GM19467 (cell line): Measurements from ENCODE around the gene RECQL5.
"Not testable (repeated sequence)": the region's sequence is repeated elsewhere in the genome, so short reads cannot be mapped to it uniquely, and the experiment has no call there.

Source experiments
- ATAC-seq: cut with Tn5 transposase; IDR thresholded peaks from one replicate; pipeline ENCODE4 v1.9.1; 2021; ENCODE audit warnings: mild to moderate bottlenecking, moderate library complexity; ENCODE audit not compliant: unreplicated experiment

Gene RECQL5

DNA sequence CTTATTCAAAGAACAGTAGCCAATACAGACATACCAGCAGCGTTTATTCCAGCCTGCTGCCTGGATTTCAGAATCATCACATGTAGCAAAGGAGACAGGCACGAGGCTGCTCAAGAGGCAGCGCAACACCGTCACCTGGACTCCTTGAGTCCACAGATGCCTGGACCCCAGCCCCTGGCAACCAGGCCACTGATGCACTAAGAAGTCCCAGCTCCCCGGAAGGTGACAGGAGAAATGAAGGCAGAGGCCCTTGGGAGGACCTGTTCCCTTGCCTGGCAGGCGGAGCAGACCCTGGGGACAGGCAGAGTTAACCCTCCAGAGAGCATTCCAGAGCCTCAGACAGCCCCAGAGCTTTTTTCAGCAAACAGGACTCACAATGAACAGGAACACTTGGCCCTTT is 17.3 kb downstream of the RECQL5 start:
- no peak for ATAC-seq

- no peak for ATAC-seq
These were observed 19.0 kb downstream of the RECQL5 start for GRCh38 chr17:75647921-75648320.

GRCh38 chr17:75647061-75647460 is 19.9 kb downstream of the RECQL5 start:
- ATAC-seq = no peak

DNA sequence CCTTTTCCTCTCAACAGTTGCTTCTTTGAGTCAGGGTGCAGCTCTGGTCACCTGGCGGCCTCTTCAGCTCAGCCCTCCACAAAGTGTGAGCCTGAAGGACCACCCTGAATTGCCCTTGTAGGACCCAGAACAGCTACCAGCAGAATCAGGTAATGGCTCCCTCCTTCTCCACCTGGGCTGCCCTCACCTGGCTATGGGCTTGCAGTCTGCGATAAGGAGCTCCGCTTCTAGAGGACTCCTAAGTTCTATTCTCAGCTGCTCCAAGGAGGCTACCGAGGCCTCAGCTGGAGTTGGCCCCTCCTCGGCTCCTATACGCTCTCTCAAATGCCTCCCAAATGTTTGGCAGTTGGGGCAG is 20.3 kb downstream of the RECQL5 start:
- no peak for ATAC-seq

GRCh38 chr17:75645889-75646637 is 20.9 kb downstream of the RECQL5 start:
- ATAC-seq = peak; percentile 74

DNA sequence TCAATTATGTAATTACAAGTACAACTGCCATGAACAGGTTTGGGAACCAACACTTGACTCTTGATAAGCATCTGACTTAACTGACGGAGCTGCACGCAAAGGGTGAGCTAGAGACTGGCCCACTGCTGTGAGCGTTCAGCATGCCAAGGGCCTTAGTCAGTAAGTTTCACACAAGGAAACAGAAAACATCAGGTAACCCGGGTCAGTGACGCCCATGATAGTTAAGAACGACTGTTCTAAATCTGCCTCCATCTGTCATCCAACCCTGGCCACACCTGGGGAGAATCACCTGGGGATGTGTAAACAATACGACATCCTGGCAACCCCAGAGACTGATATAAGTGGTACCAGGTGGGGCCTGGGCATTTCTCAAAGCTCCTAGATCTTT is 21.5 kb downstream of the RECQL5 start:
- no peak for ATAC-seq

- no peak for ATAC-seq
These were observed 23.3 kb downstream of the RECQL5 start for GRCh38 chr17:75643643-75644017.

GRCh38 chr17:75642784-75643642 is 23.9 kb downstream of the RECQL5 start:
- ATAC-seq = no peak

DNA sequence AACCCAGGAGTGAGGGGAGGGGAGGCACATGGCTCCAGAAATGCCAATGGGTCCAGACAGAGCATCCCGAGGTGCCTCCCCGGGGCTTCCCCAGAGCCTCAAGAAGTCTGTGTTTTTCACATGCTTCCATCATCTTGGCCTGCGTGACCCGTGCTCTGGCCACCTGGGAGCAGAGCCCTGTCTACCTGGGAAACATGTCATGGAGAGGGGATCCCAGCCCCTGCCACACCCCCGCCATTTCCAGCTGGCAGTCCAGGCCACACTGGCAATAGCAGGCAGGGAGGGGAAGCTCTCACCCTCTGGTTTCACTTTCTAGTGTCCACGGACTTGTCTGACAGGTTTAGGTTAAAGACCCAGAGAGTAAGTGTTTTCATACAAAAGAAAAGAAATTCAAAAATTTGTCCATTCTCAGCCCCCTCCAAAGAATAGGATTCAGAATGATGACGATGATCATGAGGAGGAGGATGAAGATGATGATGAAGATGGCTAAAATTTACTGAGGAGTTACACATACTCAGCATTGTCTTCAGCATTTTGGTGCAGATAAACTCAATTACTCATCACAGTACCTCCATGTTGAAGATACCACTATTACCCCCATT is 24.7 kb downstream of the RECQL5 start:
- no peak for ATAC-seq

GRCh38 chr17:75641343-75641742 is 25.6 kb downstream of the RECQL5 start:
- no peak for ATAC-seq

DNA sequence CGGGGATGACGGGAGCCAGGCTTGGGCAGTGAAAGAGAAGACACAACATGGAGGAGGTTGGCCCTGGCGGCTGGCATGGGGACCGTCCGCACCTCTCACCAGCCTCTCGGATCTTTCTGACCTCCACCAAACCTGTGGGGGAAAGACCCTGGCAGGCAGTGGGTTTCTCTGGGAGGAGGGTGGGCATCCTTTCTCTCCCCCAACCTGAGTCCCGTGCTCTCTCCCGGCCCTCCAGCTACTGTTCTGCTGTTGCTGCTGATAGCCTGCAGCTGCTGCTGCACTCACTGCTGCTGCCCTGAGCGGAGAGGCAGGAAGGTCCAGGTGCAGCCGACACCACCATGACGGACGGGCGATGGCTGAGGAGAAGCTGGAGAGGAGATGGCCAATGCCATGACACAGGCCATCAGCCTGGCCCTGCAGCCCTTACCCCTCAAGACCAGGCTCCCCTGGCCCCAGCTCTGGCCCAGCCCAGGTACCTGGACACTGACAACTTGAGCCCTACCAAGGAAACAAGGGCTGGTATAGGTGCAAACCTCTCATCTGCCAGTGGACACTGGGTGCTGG is 26.3 kb downstream of the RECQL5 start:
- no peak for ATAC-seq

- ATAC-seq = no peak
These were observed 27.0 kb downstream of the RECQL5 start for GRCh38 chr17:75639771-75640555.

DNA sequence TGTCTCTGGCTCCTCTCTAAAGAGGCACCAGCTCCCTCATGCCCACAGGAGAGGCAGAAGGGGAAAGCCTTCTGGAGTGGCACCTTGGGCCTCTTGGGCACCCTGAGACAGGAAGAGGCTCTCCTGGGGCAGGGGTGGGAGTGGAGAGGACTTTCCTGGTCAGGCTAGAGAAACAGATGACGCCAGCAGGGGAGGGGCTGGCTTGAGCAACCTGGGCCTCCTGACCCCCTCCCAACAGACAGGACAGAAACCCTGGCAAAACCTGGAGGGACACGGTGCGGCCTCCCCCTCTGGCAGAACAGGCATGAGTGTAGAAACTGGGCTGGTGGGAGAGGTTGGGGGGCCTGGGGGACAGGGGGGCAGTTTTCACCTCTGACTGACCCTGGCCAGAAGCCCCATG is 27.6 kb downstream of the RECQL5 start:
- ATAC-seq = no peak

DNA sequence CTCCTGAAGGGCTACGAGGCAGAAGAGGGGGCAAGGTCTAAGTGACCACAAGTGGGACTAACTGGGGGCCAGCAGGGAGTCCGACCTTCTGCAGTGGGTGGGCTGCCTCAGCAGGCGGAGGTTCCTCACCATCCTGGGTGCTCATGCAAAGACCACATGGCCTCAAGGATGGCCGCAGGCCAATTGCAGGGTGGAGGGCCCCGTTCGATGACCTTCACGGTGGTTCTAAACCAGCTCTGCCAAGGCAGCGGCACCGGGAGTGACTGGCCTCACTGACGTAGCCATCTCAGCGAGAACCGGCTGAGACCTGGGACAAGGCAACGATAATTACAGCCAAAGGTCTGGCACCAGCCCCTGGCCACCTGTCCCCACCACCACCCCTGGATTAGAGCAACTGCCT is 28.1 kb downstream of the RECQL5 start:
- ATAC-seq = no peak

- not testable (repeated sequence) for ATAC-seq
These were observed 28.9 kb downstream of the RECQL5 start for GRCh38 chr17:75638039-75638438.

DNA sequence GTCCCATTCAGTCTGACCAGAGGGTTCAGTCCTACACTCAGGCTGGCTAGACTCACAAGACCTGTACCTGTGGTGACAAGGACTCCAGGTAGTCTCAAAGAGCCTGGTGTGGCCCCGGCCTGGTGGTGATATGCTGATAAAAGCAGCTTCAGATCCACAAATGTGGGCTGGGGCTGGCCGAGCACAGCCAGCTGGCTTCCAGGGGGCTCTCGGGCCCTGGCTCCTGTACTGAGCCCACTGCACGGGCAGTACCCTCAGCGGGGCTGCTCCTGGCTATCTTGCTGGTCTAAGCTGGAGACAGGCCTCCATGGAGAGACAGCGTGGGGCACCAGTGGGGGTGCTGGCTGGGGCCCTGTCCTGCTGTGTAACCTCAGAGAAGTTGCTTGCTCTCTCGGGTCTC is 29.4 kb downstream of the RECQL5 start:
- no peak for ATAC-seq

- ATAC-seq = no peak
These were observed 29.8 kb downstream of the RECQL5 start for GRCh38 chr17:75637143-75637538.

GRCh38 chr17:75636381-75637142 is 30.4 kb downstream of the RECQL5 start:
- ATAC-seq = no peak

GRCh38 chr17:75635610-75636202 is 31.2 kb downstream of the RECQL5 start:
- ATAC-seq = no peak
